IPS-18c (cell line): ENCODE results near the gene DHRS7.
"Not testable (repeated sequence)": the region's sequence is repeated elsewhere in the genome, so short reads cannot be mapped to it uniquely, and the experiment has no call there.

Source experiments
- H3K4me3 ChIP-seq: 2 replicates; pipeline ENCODE4 v1.7.0; 2013; ENCODE audit warnings: low read depth, mild to moderate bottlenecking, low read length, moderate library complexity; ENCODE audit not compliant: insufficient read depth
- H3K9me3 ChIP-seq: one replicate; pipeline ENCODE4 v1.6.1; 2013; ENCODE audit warnings: mild to moderate bottlenecking, low read length, moderate library complexity; ENCODE audit not compliant: control insufficient read depth, insufficient read depth

DHRS7 gene

DNA sequence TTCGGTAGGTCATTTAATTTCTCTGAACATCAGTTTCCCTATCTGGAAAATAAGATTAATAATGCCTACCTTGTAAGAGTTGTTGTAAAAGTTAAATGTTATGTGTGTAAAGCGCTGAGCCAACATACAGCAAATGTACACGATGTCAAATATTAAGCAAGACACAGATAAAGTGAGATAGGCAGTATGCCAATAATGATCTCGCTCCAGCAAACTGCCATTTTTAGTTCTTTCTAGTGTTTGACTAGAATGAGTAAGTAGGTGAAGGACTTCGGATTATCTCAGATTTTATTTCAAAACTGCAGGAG lies 840 bp downstream of the DHRS7 start:
- Histone ChIP-seq H3K9me3 (no peaks in the 10 kb centered on the region), H3K4me3 (peak overlapping the region; percentile 83)

DNA sequence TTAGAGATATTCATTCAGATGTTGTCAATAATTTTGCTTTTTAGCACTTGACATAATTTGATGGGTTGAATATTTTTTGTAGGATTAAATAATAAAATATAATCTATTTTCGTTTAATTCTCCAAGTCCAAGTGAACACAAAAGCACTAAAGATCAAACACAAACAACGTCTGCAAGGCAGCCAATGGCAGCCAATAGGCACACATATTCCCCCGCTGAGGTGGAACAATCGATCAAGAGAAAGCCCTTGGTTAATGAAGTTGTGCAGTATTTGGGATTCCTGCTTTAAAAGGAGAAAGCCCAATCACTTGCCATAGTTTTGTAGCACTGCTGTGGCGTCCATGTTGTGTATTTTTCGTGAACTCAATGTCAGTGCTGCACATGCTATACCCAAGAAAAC lies 1.5 kb downstream of the DHRS7 start:
- Histone ChIP-seq H3K4me3 (peak overlapping the region; percentile 83; the same call in 1 of the 2 replicates), H3K9me3 (no peaks in the 10 kb centered on the region)

DNA sequence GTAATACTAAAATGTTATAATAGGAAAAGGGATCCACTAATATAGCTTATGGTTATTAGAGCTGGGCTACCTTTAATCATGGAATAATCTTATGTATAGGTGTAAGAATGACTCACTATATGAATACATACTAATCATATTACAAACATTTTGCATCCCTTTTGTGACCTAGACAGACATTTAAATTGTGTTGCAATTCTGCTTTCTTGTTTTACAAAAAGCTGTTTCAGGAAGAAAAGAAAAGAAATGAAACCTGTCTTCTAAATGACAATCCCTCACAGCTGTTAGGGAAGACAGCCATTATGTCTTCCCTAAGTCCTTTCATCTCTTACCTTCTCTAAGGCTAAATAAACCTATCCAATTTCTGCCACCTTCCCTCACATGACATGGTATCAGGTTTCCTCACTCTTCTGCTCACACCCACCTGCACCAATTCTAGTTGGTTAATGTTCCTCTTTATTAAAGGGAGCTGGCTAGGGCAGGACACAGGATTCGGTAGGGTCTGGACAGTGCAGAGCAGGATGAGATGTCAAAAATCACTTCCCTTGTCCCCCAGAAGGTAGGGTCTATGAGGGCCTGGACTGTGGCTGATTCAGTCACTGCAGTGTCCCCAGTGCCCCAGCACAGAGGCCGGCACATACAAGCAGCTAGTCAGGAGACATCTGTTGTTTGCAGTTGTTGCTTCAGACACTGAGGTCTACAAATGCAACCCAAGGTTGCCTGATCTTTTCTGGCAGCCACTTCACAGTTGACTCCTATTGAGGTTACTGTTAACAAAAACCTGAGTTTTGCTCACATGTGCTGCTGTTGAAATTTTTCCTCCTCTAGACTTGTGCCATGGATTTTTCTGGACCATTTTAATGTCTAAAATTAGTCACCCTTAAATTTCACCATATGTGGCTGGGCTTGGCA lies 3.7 kb downstream of the DHRS7 start:
- Histone ChIP-seq H3K4me3 (no peak overlapping the region), H3K9me3 (no peaks in the 10 kb centered on the region)

DNA sequence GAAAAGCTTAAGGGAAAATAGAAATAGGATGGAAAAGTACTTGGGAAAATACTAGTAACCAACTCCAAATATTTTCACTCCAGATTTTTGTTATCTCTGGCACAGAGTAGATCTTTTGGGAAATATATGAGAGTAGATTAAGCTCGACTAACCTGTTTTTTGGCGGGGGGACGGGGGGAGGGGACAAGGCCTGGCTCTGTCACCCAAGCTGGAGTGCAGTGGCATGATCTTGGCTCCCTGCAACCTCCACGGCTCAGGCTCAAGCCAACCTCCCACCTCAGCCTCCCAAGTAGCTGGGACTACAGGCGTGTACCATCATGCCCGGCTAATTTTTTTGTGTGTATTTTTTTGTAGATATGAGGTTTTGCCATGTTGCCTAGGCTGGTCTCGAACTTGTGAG lies 4.8 kb downstream of the DHRS7 start:
- no peak overlapping the region for H3K4me3 ChIP-seq
- no peaks in the 10 kb centered on the region for H3K9me3 ChIP-seq

DNA sequence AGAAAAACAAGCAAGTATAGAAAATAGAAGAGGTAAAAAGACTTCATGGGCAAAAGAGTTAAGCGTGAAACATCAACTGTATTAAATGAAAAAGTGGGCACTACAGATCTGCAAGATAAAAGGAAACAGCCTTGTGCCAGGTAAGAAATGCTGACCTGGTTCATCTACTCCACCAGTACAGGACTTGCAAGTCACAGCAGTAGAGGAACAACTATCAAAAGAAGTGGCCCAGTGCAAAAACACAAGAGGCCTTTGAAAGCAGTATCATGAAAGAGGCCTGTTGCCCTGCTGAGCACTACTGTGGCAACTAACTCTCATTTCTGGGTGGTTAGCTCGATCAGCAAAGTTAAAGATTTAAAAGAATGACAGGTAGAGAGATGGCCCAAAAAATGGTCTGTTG lies 10.5 kb downstream of the DHRS7 start:
- Histone ChIP-seq H3K4me3 (no peak overlapping the region), H3K9me3 (no peaks in the 10 kb centered on the region)

DNA sequence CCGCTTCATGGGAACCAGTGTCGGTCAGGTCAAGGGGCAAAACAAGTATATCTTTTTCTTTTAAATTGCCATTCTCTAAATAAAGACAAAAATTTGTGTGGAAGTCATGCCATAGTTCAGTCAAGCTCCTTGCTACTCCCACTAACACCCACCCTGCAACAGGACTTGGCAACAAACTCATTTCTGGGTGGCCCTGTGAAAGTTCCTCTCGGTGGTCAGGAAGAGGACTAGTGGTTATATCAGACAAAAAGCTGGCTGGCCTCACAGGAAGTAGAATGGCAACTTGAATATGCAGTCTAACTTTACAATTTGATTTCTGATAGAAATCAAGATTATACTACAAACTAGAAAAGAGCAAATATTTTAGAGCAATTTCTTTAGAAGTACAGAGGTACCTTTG lies 11.2 kb downstream of the DHRS7 start:
- Histone ChIP-seq H3K9me3 (peaks cover 2% of the 10 kb centered on the region), H3K4me3 (no peak overlapping the region)

DNA sequence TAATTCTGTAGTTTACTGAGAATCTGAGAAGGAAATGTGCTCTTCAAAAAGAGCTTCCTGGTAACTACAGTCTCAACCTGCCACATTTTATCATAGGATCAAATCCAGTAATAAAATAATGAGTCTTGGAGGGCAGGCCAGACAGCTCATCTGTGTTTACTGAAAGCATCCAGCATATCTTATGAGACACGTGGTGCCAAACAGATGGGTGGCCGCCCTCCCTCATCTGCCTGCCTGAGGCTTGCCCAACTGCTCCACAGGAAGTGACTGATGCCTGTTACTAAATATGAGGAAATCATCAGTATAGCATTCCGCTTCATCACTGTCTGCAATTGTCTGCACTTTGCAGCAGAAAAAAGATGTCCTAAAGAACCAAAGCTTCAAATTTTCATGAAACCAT lies 13.5 kb downstream of the DHRS7 start:
- H3K4me3 ChIP-seq: no peak overlapping the region
- H3K9me3 ChIP-seq: peaks cover 2% of the 10 kb centered on the region

DNA sequence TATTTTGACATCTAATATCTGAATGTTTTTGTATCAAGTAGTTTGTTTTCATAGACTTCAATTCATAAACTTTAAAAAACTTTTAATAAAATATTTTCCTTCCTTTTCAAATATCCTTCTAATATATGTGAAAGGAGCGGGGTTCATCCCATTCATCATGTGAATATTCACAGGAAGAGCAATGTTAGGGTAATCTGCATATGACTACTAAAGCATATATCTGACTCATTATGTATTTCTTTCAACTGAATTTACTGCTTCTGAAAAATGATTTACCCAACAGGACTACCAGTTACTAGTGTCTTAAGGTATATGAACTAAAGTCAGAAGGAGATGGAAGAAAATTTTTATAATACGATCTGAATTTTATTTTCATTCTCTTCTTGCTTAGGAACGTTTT lies 30.5 kb downstream of the DHRS7 start:
- Histone ChIP-seq H3K9me3 (no peaks in the 10 kb centered on the region), H3K4me3 (no peak overlapping the region)

DNA sequence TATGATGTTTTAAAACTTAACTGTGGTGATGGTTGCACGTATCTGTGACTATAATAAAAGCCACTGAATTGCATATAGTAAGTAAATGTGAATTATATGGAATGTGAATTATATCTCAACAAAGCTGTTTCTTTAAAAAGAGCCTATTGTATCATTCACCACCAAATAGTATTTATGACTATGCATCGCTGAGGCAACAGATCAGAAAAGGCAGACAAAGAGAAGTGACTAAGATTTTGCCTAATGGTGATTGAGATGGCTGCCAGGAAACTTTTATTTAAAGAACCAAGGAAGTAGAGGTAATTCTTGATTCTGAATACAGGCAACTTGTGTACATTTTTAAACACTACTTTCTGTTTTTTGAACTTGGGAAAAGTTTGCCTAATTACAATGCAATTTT lies 31.7 kb downstream of the DHRS7 start:
- Histone ChIP-seq H3K9me3 (no peaks in the 10 kb centered on the region), H3K4me3 (no peak overlapping the region)

DNA sequence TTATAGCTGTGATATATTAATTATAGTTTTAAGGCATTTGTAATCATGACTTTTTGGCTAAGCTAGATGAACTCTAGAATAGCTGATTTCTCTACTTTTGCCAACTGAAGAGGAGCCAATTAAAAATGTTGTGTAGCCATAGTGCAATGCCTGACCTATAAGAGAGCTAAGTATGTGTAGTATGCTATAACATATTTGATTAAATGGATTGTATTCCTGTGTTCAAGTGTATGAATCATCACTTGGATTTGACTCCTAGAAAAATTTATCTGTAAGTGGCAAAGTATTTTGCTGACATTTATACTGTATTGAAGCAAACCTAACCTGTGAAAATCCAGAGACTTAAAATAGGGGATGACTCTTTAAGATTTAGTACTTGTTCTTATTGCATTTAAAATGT lies 39.3 kb downstream of the DHRS7 start:
- no peak overlapping the region for H3K4me3 ChIP-seq
- H3K9me3 ChIP-seq: no peaks in the 10 kb centered on the region

DNA sequence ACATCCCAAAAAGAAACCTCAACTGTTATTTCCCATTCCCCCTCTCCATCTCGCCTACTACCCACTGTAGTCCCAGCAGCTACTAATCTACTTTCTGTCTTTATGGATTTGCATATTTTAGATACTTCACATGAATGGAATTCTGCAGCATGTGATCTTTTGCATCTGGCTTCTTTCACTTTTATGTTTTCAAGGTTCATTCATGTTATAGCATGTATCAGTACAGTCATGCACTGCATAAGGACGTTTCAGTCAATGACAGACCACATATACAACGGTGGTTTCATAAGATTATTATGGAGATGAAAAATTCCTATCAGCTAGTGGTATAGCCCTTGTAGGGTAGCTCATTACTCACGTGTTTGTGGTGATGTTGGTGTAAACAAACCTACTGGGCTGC lies 49.0 kb downstream of the DHRS7 start:
- H3K9me3 ChIP-seq: no peaks in the 10 kb centered on the region
- no peak overlapping the region for H3K4me3 ChIP-seq

DNA sequence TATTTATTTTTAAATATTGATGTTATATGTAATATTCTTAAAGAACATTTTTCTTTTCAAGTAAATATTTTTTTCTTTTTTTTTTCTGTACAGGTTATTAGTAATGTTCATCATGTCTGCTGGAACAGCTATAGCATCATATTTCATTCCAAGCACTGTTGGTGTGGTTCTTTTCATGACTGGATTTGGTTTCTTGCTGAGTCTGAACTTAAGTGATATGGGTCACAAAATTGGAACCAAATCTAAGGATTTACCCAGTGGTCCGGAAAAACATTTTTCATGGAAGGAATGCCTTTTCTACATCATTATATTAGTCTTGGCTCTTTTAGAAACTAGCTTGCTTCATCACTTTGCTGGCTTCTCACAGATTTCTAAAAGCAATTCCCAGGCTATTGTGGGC lies 50.3 kb downstream of the DHRS7 start:
- H3K4me3 ChIP-seq: no peak overlapping the region
- H3K9me3 ChIP-seq: no peaks in the 10 kb centered on the region

DNA sequence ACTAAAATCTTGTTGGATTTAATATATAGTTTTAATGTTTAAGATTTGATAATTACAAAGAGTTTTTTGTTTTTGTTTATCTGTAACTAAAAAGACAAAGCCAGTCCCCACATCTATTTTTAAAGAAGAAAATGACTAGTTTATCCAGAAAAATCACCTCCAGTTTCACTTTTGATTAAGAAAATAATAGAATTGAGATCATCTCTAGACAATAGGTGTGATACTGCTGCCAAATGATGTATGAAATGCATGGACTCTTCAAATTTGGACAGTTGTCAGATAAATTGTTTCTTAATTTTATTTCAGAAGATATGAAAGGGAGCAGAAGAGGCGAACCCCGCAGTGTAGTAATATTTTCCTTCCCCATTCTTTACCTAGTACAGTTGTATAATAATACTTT lies 53.5 kb downstream of the DHRS7 start:
- Histone ChIP-seq H3K4me3 (no peak overlapping the region), H3K9me3 (no peaks in the 10 kb centered on the region)

DNA sequence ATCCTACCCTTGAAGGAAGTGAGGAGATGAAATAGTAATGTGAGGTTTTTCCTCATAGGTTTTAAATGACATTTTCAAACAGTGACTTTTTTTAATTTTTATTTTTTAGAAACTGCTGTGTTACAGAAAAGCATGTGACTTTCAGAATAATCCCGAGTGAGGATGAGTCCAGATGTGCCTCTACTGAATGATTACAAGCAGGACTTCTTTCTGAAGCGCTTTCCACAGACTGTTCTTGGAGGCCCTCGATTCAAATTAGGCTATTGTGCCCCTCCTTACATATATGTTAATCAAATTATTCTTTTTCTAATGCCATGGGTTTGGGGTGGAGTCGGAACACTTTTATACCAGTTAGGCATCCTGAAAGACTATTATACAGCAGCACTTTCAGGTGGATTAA lies 57.7 kb downstream of the DHRS7 start:
- H3K4me3 ChIP-seq: no peak overlapping the region
- no peaks in the 10 kb centered on the region for H3K9me3 ChIP-seq

DNA sequence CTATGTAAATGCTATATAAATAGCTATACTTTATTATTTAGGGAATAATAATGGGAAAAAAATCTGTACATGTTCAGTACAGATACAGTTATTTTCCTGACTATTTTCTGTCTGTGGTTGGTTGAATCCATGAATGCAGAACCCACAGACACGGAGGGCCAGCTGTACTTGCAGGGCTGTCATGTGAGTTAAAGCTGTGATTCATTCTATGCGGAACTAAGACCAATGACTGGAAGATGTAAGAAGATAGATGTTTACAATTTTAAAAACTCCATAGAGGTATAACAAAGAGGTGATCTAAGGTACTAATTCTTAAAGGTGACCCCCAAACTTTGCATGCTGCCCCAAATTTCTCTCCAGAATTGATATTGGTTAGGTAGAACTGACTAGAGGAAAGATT lies 58.9 kb downstream of the DHRS7 start:
- H3K4me3 ChIP-seq: no peak overlapping the region
- no peaks in the 10 kb centered on the region for H3K9me3 ChIP-seq

DNA sequence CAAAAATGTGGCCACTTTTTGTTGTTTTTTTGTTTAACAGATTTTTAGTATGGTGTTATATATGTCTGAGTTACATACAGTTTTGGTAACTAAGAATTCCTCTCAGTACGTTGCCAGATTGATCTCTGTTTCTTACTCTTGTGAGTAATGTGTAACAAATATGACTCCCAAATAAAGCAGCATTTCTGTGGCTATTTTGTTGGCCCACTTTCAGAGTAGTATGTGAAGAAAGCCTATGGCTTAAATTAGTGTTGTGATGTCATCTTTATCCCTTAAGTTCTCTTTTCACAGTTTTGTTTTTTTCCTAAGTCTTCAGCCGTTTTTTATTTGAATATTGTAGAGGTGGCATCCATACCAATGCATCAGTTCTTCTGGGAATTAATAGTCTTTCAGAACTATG lies 62.8 kb downstream of the DHRS7 start:
- H3K9me3 ChIP-seq: no peaks in the 10 kb centered on the region
- H3K4me3 ChIP-seq: no peak overlapping the region

DNA sequence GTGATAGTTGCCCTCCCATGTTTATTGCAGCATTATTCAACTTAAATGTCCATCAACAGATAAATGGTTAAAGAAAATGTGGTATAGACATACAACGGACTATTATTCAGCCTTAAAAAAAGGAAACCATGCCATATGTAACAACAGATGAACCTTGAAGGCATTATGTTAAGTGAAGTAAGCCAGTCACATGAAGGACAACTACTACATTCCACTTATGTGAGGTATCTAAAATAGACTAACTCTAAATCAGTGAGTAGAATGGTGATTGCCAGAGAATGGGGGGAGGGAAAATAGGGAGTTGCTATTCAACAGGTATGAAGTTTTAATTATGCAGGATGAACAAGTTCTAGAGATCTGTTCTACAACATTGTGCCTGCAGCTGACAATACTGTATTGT lies 63.4 kb downstream of the DHRS7 start:
- H3K4me3 ChIP-seq: no peak overlapping the region

DNA sequence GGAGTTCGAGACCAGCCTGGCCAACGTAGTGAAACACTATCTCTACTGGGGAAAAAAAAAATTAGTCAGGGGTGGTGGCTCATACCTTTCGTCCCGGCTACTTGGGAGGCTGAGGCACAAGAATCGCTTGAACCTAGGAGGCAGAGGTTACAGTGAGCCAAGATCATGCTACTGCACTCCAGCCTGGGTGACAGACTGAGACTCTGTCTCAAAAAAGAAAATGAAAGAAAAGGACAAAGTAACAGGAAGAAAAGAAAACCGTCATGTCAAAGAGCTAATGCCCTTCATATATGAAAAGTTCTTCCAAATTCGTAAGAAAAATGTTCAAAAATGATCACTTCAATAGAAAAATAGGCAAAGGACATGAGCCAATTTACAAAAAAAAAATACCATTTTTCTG lies 65.3 kb downstream of the DHRS7 start:
- H3K4me3 ChIP-seq, H3K9me3 ChIP-seq: not testable (repeated sequence)

More for the DNA sequence above, 63.4 kb downstream of the DHRS7 start:
- no peaks in the 10 kb centered on the region for H3K9me3 ChIP-seq

DNA sequence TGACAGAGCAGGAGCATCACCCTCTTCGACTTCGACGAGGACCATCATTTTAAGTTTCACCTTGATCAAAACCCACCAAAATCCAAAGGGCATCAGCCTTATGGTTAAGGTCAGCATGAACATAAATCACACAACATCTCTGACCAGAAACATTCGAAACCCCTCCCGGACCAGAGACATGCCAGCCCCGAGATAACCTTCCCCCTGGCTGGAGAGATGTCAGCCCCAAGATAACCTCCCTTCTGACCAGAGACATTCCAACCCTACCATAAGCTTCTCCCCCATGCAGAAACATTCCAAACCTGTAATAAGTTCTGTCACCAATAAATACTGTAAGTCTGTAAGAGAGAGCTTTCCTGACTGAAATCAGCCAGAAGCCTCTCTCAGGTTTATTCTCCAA lies 67.2 kb downstream of the DHRS7 start:
- no peak overlapping the region for H3K4me3 ChIP-seq
- no peaks in the 10 kb centered on the region for H3K9me3 ChIP-seq
